HEK293 (cell line): Measurements from ENCODE around the gene NUDT13.

Experiments used
- CTCF ChIP-seq: fragments of 450-650 bp; formaldehyde crosslinking; IDR thresholded peaks from 2 replicates; pipeline ENCODE4 v1.5.1; 2016; ENCODE audit warnings: missing biosample characterization, missing genetic modification characterization
- KLF16 ChIP-seq: fragments of 450-650 bp; formaldehyde crosslinking; IDR thresholded peaks from 2 replicates; pipeline ENCODE4 v1.5.1; 2017; ENCODE audit warnings: missing biosample characterization, missing genetic modification characterization
- PRDM10 ChIP-seq: fragments of 450-650 bp; formaldehyde crosslinking; IDR thresholded peaks from 2 replicates; pipeline ENCODE4 v1.5.1; 2016; ENCODE audit warnings: missing biosample characterization, missing genetic modification characterization
- ZBTB21 ChIP-seq: fragments of 450-650 bp; formaldehyde crosslinking; IDR thresholded peaks from 2 replicates; pipeline ENCODE4 v1.5.1; 2017; ENCODE audit warnings: missing biosample characterization, missing genetic modification characterization
- ZNF335 ChIP-seq: fragments of 450-650 bp; formaldehyde crosslinking; conservative IDR thresholded peaks from 2 replicates; pipeline ENCODE4 v1.5.1; 2016; ENCODE audit warnings: missing biosample characterization, missing genetic modification characterization
- ZNF530 ChIP-seq: fragments of 450-650 bp; formaldehyde crosslinking; IDR thresholded peaks from 2 replicates; pipeline ENCODE4 v1.5.1; 2016; ENCODE audit warnings: low read depth, missing biosample characterization, missing genetic modification characterization

- TF ChIP-seq ZNF530 (tag by site-specific recombination) = no peak
- TF ChIP-seq KLF16 = no peak
- no peak for TF ChIP-seq CTCF
- TF ChIP-seq ZNF335 (tag by site-specific recombination) = no peak; the same call in 1 of the 2 replicates
- TF ChIP-seq PRDM10 (tag by site-specific recombination) = peak; percentile 10; the same call in 1 of the 2 replicates
- TF ChIP-seq ZBTB21 (tag by site-specific recombination) = no peak
Observed at GRCh38 chr10:73095481-73096021, 14.7 kb upstream of the NUDT13 start.
